Left lung (tissue), 10 donors: ENCODE data around the gene SETD5. TPM values are rescaled to one million over a fixed set of nuclear protein-coding genes. Genes with fewer than 3 reads are reported as not detected.
A peak's percentile ranks its signal among the peaks of the same experiment; 100 is the strongest.

Experiments
- ATAC-seq: fragments of 200-7000 bp; cut with Tn5 transposase; one replicate; pipeline ENCODE4 v1.9.1; 2020; ENCODE audit warnings: moderate library complexity
- DNase-seq, 4 donors: peaks; one replicate each; pipeline ENCODE4 v3.0.0-alpha.2; 2013 to 2020
- H3K27ac ChIP-seq, 2 donors: fragments of 200-600 bp; sonication (generic) in 1 of 2; one replicate each; pipeline versions ENCODE4 v1.5.0 to v1.8.0; 2020 to 2021
- H3K27me3 ChIP-seq, 2 donors: fragments of 200-600 bp; sonication (generic) in 1 of 2; one replicate each; pipeline versions ENCODE4 v1.5.0 to v1.8.0; 2020 to 2021
- H3K36me3 ChIP-seq, 2 donors: fragments of 200-600 bp; sonication (generic) in 1 of 2; one replicate each; pipeline versions ENCODE4 v1.5.0 to v1.8.0; 2020 to 2021
- H3K4me1 ChIP-seq, 2 donors: fragments of 200-600 bp; one replicate each; pipeline ENCODE4 v1.8.0; 2021
- H3K4me3 ChIP-seq, 2 donors: fragments of 200-600 bp; sonication (generic) in 1 of 2; one replicate each; pipeline versions ENCODE4 v1.5.0 to v1.8.0; 2020 to 2021; ENCODE audit warnings: mild to moderate bottlenecking in 1 of 2
- H3K9me3 ChIP-seq, 2 donors: fragments of 200-600 bp; sonication (generic) in 1 of 2; one replicate each; pipeline versions ENCODE4 v1.5.0 to v1.8.0; 2020 to 2021
- intact Hi-C, 2 donors: fragments of 100-400 bp; cut with DNase I; formaldehyde crosslinking; loops; one replicate each; pipeline versions ENCODE4 v1.11.2 to v1.14.2; 2022
- polyA plus RNA-seq, 6 donors: library from polyadenylated mRNA; unstranded; fragments of 120-200 nt; gene quantifications; one replicate each; pipeline ENCODE4 v1.2.1, GENCODE V29; 2013; ENCODE audit not compliant: insufficient read length in 6 of 6
- total RNA-seq, 2 donors: library from RNA; stranded (reverse); fragmentation: NEBNext Ultra II Directional; extraction: Animal tissue kit (Norgen Biotek cat#: 25700); gene quantifications; one replicate each; pipeline ENCODE4 v1.2.1, GENCODE V29; 2021
- TF ChIP-seq, protein P1 (sequence below), 2 donors: fragments of 200-600 bp; sonication (generic) in 1 of 2; IDR thresholded peaks; one replicate each; pipeline versions ENCODE4 v1.5.0 to v1.8.0; 2021; ENCODE audit warnings: antibody characterized with exemption in 2 of 2
- donor health status: DM: no; HTN: yes; CAD: no.
- donor health status: DM: no; HTN: no; CAD: no.

The SETD5 gene
- total and polyA plus RNA-seq, 8 donors, result 82.2 to 195 (median 177) TPM

DNA sequence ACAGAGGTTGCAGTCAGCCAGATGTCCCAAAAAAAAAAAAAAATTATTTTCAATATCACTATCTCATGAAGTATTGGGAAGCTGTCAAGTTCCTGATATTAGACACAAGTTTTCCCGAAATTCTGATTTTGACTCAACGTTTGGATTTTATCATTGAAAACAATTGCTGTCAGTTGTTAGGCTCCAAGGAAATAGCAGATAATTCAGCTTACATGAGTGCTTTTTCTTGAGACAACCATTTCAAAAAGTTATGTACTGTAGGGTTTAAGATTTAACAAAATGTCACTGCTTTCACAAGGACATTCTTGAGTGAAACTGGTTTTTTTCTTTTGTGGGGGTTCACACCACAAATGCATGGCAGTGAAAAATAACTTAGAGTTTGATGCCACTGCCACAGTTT, 9.3 kb upstream of the SETD5 start:
- H3K27ac ChIP-seq, result no peak overlapping the region
- H3K4me1 ChIP-seq, result peaks cover 5 to 55% of the 10 kb centered on the region in 2 donors
- DNase-seq (no peak), ATAC-seq (no peak)
- intact Hi-C loops, result loop anchor here in 1 of 2 donors (10.0 kb wide), 1 partner anchor 47 kb away; no protein-coding TSS in a partner anchor
- no peaks in the 10 kb centered on the region for H3K27me3 ChIP-seq
- TF ChIP-seq, protein P1, sequence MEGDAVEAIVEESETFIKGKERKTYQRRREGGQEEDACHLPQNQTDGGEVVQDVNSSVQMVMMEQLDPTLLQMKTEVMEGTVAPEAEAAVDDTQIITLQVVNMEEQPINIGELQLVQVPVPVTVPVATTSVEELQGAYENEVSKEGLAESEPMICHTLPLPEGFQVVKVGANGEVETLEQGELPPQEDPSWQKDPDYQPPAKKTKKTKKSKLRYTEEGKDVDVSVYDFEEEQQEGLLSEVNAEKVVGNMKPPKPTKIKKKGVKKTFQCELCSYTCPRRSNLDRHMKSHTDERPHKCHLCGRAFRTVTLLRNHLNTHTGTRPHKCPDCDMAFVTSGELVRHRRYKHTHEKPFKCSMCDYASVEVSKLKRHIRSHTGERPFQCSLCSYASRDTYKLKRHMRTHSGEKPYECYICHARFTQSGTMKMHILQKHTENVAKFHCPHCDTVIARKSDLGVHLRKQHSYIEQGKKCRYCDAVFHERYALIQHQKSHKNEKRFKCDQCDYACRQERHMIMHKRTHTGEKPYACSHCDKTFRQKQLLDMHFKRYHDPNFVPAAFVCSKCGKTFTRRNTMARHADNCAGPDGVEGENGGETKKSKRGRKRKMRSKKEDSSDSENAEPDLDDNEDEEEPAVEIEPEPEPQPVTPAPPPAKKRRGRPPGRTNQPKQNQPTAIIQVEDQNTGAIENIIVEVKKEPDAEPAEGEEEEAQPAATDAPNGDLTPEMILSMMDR (IDR thresholded peaks at IDR 0.05), result no peak
- H3K4me3 ChIP-seq, result no peak overlapping the region
- peaks cover 0 to 81% of the 10 kb centered on the region in 2 donors for H3K36me3 ChIP-seq
- no peaks in the 10 kb centered on the region for H3K9me3 ChIP-seq

- TF ChIP-seq, protein P1 (IDR thresholded peaks at IDR 0.05), result no peak
- intact Hi-C loops, result loop anchor here in 1 of 2 donors (10.0 kb wide), 1 partner anchor 46 kb away; no protein-coding TSS in a partner anchor
- Histone ChIP-seq H3K27ac (no peak overlapping the region), H3K36me3 (peaks cover 0 to 85% of the 10 kb centered on the region in 2 donors), H3K4me3 (no peak overlapping the region), H3K9me3 (no peaks in the 10 kb centered on the region), H3K4me1 (peaks cover 7 to 61% of the 10 kb centered on the region in 2 donors), H3K27me3 (no peaks in the 10 kb centered on the region)
- no peak for ATAC-seq
- DNase-seq, result no peak
These were observed 8.7 kb upstream of the SETD5 start for GRCh38 chr3:9388562-9389272.

GRCh38 chr3:9390265-9390888, 7.0 kb upstream of the SETD5 start:
- ATAC-seq, result no peak
- intact Hi-C loops, result loop anchor here in 1 of 2 donors (10.0 kb wide), 1 partner anchor 54 kb away; no protein-coding TSS in a partner anchor
- TF ChIP-seq, protein P1 (IDR thresholded peaks at IDR 0.05), result no peak

GRCh38 chr3:9392041-9392440, 5.4 kb upstream of the SETD5 start:
- Histone ChIP-seq H3K36me3 (peaks cover 0 to 66% of the 10 kb centered on the region in 2 donors), H3K4me1 (peaks cover 23 to 64% of the 10 kb centered on the region in 2 donors), H3K27ac (peak overlapping the region in 1 of 2 donors; percentile 55), H3K4me3 (no peak overlapping the region), H3K27me3 (no peaks in the 10 kb centered on the region), H3K9me3 (no peaks in the 10 kb centered on the region)
- TF ChIP-seq, protein P1 (IDR thresholded peaks at IDR 0.05), result no peak
- no peak for DNase-seq
- intact Hi-C loops, result loop anchor here in 1 of 2 donors (10.0 kb wide), 1 partner anchor 53 kb away; no protein-coding TSS in a partner anchor
- ATAC-seq, result no peak

More at GRCh38 chr3:9390265-9390888, 7.0 kb upstream of the SETD5 start:
- no peak for DNase-seq
- no peaks in the 10 kb centered on the region for H3K27me3 ChIP-seq
- H3K9me3 ChIP-seq, result no peaks in the 10 kb centered on the region
- no peak overlapping the region for H3K4me3 ChIP-seq
- peaks cover 20 to 63% of the 10 kb centered on the region in 2 donors for H3K4me1 ChIP-seq
- H3K27ac ChIP-seq, result peak overlapping the region in 1 of 2 donors; percentile 55
- peaks cover 0 to 81% of the 10 kb centered on the region in 2 donors for H3K36me3 ChIP-seq
